Measurements from ENCODE around the gene MYO5C.
"Not testable (repeated sequence)": the region's sequence is repeated elsewhere in the genome, so short reads cannot be mapped to it uniquely, and the experiment has no call there.

Gene MYO5C

DNA sequence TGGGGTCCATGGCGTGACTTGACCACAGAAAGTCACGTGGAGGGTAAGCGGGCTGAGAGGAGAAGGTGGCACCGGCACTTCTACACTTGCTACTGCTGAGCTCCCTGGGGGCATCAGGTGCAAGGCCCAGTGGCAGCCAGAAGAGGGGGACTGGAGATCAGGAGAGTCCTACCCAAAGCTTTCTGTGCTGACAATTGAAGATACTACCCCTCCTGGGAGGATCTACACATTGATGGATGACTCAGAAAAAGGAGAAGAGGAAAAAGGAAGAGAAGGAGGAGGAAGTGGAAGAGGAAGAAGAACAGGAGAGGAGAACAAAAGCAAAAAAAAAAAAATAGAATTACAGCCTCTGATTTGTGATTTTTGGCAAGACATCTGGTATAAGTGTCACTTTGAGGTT is 41.2 kb downstream of the MYO5C start:
- Histone ChIP-seq H3K36me3 (ENCODE audit: insufficient read depth, low read length) (peaks cover 5% of the 10 kb centered on the region; the same call in 1 of the 2 replicates), H3K9ac (ENCODE audit: low read depth, low read length) (no peak overlapping the region), H3K9me3 (ENCODE audit: control insufficient read depth, insufficient read depth, low read length) (no peaks in the 10 kb centered on the region), H3K4me1 (ENCODE audit: insufficient read depth, low read length) (peaks cover 17% of the 10 kb centered on the region)

DNA sequence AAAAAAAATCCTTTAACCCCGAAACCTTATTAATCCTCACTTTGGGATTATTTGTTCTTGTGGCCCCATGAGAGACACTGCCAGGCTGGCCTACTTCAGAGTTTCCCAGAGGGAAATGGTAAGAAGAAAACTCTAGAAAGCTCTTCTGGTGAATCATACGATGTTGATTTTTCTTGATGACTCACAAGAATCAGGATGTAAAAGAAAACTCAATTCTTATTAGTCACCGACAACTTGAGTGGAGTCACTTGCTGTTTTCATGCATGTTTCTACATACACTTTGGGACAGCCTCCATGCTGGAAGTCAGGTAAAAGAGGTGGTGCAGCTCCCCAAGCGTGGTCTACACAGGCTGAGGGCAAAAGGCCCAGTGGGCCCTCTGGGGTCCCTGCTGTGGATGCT is 42.8 kb downstream of the MYO5C start:
- no peaks in the 10 kb centered on the region for H3K9me3 ChIP-seq (ENCODE audit: control insufficient read depth, insufficient read depth, low read length)
- no peak overlapping the region for H3K9ac ChIP-seq (ENCODE audit: low read depth, low read length)
- H3K36me3 ChIP-seq (ENCODE audit: insufficient read depth, low read length), result peaks cover 9% of the 10 kb centered on the region; the same call in 1 of the 2 replicates
- H3K4me1 ChIP-seq (ENCODE audit: insufficient read depth, low read length), result peaks cover 14% of the 10 kb centered on the region

DNA sequence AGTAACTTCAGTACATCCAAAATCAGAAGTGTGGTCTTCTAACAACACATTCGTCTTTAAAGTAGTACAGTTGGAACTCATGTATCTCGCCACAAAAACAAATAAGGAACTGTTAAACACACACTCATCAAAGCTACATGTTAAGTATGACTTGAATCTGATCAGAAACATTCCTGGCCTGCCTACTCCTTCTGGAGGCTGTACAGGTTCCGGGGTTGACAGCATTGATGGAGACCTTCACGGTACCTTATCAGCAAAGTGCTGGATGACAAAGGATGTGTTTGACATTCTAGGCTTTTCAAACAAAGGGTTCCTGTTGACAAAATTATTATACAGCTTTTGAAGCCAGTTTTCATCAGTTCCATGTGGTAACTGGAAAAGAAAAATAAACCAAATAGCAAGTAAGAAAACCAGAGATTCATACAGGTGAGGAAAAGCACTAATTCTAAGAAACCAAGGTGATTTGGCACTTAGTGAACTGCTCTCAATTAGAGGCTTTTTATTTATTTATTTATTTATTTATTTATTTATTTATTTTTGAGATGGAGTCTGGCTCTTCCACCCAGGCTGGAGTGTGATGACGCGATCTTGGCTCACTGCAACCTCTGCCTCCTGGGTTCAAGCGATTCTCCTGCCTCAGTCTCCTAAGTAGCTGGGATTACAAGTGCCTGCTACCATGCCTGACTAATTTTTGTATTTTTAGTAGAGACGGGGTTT is 44.3 kb downstream of the MYO5C start:
- no peaks in the 10 kb centered on the region for H3K9me3 ChIP-seq (ENCODE audit: control insufficient read depth, insufficient read depth, low read length)
- H3K4me1 ChIP-seq (ENCODE audit: insufficient read depth, low read length), result no peaks in the 10 kb centered on the region
- H3K9ac ChIP-seq (ENCODE audit: low read depth, low read length), result no peak overlapping the region
- peaks cover 9% of the 10 kb centered on the region; the same call in 1 of the 2 replicates for H3K36me3 ChIP-seq (ENCODE audit: insufficient read depth, low read length)

DNA sequence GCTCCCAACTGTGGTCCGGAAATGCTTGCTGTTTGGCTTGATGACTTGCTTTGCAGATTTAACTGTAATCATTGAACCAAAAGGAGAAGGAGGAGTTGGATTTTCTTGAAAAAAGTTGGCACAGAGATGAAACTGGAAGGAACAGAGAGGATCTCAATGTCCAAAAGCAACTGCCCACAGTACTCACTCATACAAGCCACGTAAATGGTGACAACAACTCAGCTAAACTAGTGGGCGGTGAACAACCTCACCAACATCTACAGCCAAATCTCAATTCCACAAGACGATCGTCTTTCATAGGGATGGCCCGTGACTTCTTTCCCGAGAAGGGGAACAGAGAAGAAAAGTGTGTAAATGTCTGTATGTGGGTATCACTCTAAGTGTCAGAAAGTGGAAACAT is 48.1 kb downstream of the MYO5C start:
- Histone ChIP-seq H3K9me3 (ENCODE audit: control insufficient read depth, insufficient read depth, low read length) (no peaks in the 10 kb centered on the region), H3K4me1 (ENCODE audit: insufficient read depth, low read length) (no peaks in the 10 kb centered on the region), H3K36me3 (ENCODE audit: insufficient read depth, low read length) (peaks cover 6% of the 10 kb centered on the region; the same call in 1 of the 2 replicates), H3K9ac (ENCODE audit: low read depth, low read length) (no peak overlapping the region)

DNA sequence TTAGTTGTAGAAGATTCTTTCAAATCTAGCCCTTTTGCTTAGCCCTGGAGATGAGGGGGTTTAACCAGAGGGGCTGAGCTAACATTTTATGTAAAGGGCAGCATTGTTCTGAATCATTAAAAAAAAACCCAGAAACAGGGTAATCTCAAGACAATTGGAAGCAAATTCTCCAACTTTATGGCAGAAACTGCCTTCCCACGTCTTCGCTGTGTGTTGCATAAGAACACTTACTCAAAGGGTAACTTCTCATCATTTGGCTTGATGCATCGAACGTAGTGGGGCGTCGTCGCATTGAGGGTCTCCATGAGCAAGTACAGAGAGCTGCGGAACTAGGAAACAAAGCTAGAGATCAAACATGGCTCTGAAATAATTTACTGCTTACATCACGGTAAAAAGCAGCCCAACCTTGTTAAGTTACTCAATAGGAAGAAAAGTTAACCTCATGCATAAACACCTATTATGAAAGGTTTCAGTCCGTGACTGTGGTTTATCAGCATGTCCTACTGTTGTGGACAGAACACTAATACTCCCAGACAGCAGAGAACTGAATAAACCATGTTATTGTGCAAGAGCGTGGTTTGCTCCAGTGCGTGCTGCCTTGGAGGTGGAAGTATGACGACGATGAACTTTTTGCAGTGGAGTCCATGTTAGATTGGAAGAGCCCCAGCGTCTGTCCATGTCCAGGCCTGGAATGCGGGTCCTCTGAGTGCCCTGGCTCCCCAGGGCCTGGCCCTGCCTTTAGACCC is 48.7 kb downstream of the MYO5C start:
- peaks cover 3% of the 10 kb centered on the region; the same call in 1 of the 2 replicates for H3K36me3 ChIP-seq (ENCODE audit: insufficient read depth, low read length)
- no peaks in the 10 kb centered on the region for H3K9me3 ChIP-seq (ENCODE audit: control insufficient read depth, insufficient read depth, low read length)
- H3K4me1 ChIP-seq (ENCODE audit: insufficient read depth, low read length), result no peaks in the 10 kb centered on the region
- H3K9ac ChIP-seq (ENCODE audit: low read depth, low read length), result no peak overlapping the region

DNA sequence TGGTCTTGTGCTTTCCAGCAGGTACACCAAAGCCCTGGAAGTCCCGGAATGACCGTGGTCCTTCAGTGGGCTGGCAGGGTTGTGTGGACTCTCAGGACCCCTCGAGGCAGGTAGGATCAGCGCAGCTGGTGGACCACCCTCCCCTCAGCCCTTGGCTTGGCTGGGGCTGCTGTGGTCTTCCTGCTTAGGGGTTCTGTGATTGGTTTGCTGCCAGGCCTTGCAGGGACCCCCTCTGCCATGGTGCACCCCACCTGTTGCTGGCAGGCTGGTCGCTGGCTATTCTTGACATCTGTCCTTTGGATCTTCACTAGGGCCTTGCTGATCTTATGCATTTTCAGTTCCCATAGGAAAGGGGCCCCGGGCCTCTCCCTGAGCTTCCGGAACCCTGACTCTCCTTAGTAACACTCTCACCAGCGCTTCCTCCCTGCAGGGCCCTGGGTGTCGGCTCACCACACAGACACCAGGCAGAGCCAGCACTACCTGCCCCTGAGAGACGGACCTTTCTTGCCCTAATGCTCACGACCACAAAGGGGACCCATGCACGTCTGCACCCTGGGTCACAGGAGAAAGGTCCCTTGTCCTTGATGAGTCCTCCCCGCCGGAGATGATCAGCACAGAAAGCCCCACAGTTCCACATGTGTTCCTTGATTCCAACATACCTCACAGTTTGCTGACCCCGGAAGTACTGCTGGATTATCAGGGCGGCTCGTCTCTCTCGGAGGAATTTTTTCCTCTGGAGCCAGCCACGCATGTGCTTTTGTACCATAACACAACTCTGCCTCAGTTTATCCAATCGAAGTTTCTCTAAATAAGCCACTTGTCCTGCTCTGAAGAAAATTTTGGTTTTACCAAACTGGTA is 51.7 kb downstream of the MYO5C start:
- Histone ChIP-seq H3K9me3 (ENCODE audit: control insufficient read depth, insufficient read depth, low read length) (no peaks in the 10 kb centered on the region), H3K4me1 (ENCODE audit: insufficient read depth, low read length) (no peaks in the 10 kb centered on the region), H3K9ac (ENCODE audit: low read depth, low read length) (no peak overlapping the region), H3K36me3 (ENCODE audit: insufficient read depth, low read length) (peaks cover 12% of the 10 kb centered on the region)

DNA sequence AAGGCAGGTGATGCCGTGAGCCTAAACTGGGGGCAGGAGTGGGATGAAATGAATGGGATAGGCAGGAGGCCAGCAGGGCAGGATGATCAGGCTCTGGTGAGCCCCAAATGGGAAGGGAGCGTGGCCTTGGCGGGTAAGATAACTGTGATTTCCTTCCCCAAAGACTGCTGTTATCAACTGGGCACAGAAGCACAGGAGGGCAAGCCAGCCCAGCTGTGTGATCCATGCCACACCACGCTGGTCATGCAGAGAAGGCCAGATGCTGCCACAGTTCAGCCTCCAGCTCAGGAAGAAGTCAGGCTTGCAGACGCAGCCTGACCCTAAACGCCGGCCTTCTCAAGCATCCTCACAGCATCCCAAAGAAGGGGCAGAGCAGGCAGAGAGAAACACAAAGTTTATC is 52.3 kb downstream of the MYO5C start:
- Histone ChIP-seq H3K9me3 (ENCODE audit: control insufficient read depth, insufficient read depth, low read length) (no peaks in the 10 kb centered on the region), H3K9ac (ENCODE audit: low read depth, low read length) (no peak overlapping the region), H3K4me1 (ENCODE audit: insufficient read depth, low read length) (no peaks in the 10 kb centered on the region), H3K36me3 (ENCODE audit: insufficient read depth, low read length) (peaks cover 10% of the 10 kb centered on the region)

DNA sequence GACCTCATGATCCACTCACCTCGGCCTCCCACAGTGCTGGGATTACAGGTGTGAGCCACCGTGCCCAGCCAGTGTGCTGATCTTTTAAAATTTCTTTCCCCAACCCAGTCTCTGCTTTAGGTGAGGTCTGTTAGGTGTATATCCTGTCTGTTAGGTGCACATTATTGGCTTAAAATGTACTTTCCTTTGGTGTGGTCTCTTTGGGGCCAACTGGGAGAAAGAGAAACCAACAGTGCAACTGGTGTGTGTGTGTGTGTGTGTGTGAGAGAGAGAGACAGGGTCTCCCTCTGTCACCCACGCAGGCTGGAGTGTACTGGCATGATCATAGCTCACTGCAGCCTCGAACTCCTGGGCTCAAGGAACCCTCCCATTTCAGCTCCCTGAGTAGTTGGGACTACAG is 54.1 kb downstream of the MYO5C start:
- no peaks in the 10 kb centered on the region for H3K9me3 ChIP-seq (ENCODE audit: control insufficient read depth, insufficient read depth, low read length)
- peaks cover 8% of the 10 kb centered on the region for H3K36me3 ChIP-seq (ENCODE audit: insufficient read depth, low read length)
- H3K9ac ChIP-seq (ENCODE audit: low read depth, low read length), result no peak overlapping the region
- no peaks in the 10 kb centered on the region for H3K4me1 ChIP-seq (ENCODE audit: insufficient read depth, low read length)

DNA sequence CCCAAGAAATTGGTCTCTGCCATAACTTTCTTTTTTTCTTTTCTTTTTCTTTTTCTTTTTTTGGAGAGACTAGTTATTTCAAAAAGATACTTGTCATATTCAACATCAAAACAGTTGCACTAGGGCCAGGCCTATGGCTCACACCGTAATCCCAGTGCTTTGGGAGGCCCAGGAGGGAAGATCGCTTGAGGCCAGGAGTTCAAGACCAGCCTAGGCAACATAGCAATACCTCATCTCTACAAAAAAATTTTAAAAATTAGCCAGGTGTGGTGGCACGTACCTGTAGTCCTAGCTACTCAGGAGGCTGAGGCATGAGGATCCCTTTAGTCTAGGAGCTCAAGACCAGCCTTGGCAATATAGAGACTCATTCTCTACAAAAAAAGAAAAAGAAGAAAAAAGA is 55.4 kb downstream of the MYO5C start:
- H3K36me3 ChIP-seq (ENCODE audit: insufficient read depth, low read length), result peaks cover 8% of the 10 kb centered on the region
- H3K9me3 ChIP-seq (ENCODE audit: control insufficient read depth, insufficient read depth, low read length), result no peaks in the 10 kb centered on the region
- no peaks in the 10 kb centered on the region for H3K4me1 ChIP-seq (ENCODE audit: insufficient read depth, low read length)
- no peak overlapping the region for H3K9ac ChIP-seq (ENCODE audit: low read depth, low read length)

DNA sequence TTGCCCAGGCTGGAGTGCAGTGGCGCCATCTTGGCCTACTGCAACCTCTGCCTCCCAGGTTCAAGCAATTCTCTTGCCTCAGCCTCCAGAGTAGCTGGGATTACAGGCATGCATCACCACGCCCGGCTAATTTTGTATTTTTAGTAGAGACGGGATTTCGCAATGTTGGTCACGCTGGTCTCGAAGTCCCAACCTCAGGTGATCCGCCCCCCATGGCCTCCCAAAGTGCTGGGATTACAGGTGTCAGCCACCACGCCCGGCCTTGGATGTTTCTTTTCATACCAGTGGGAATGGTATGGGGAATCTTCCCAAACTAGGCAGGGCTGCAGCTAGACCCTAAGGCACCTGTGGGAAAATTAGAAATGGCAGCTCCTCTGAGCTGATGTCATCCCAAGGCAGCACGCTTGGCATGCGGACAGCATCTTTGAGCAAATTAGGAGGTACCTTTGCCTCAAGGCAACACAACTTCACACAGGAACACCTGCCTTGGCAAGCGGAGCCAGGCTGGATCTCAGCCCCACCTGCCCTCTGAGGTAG is 56.5 kb downstream of the MYO5C start:
- H3K9ac ChIP-seq (ENCODE audit: low read depth, low read length); H3K4me1 ChIP-seq (ENCODE audit: insufficient read depth, low read length); H3K9me3 ChIP-seq (ENCODE audit: control insufficient read depth, insufficient read depth, low read length): not testable (repeated sequence)
- H3K36me3 ChIP-seq (ENCODE audit: insufficient read depth, low read length), result peaks cover 13% of the 10 kb centered on the region

DNA sequence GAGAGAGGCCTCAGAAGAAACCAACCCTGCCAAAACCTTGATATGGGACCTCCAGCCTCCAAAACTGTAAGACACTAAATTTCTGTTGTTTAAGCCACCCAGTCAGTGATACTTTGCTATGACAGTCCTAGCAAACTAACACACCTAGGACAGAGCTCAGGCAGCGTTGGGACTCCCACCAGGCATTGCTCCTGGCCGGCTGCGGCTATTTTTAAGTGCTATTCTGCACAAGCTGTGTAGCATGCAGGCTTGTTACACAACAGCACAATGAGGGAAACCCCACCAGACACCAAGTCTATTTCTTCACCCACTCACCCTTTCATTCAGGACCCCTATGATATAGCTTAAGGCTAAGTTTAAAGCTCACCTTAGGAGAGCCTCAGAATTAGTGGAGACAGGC is 57.5 kb downstream of the MYO5C start:
- Histone ChIP-seq H3K4me1 (ENCODE audit: insufficient read depth, low read length) (no peaks in the 10 kb centered on the region), H3K36me3 (ENCODE audit: insufficient read depth, low read length) (peaks cover 13% of the 10 kb centered on the region)

DNA sequence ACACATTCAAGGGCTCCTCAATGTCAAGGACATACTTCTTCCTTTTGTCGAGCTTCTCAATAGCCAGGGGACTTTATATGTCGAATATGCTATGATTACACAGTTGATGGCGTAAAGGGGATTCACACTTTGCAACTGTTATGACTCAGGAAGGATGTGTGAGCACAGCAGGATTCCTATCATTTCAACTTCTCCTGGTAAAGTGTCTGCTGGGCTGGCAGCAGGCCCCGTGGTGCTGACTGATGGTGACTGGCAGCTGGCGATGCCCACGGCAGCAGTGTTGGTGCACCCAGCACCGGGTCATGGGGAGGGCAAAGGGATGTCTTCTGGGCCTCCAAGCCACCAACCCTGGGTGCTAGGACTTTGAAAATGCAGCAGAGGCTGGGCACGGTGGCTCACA is 59.6 kb downstream of the MYO5C start:
- Histone ChIP-seq H3K9me3 (ENCODE audit: control insufficient read depth, insufficient read depth, low read length) (no peaks in the 10 kb centered on the region), H3K36me3 (ENCODE audit: insufficient read depth, low read length) (peaks cover 9% of the 10 kb centered on the region), H3K9ac (ENCODE audit: low read depth, low read length) (no peak overlapping the region), H3K4me1 (ENCODE audit: insufficient read depth, low read length) (no peaks in the 10 kb centered on the region)

More for the DNA sequence above, 57.5 kb downstream of the MYO5C start:
- Histone ChIP-seq H3K9me3 (ENCODE audit: control insufficient read depth, insufficient read depth, low read length) (no peaks in the 10 kb centered on the region), H3K9ac (ENCODE audit: low read depth, low read length) (no peak overlapping the region)

DNA sequence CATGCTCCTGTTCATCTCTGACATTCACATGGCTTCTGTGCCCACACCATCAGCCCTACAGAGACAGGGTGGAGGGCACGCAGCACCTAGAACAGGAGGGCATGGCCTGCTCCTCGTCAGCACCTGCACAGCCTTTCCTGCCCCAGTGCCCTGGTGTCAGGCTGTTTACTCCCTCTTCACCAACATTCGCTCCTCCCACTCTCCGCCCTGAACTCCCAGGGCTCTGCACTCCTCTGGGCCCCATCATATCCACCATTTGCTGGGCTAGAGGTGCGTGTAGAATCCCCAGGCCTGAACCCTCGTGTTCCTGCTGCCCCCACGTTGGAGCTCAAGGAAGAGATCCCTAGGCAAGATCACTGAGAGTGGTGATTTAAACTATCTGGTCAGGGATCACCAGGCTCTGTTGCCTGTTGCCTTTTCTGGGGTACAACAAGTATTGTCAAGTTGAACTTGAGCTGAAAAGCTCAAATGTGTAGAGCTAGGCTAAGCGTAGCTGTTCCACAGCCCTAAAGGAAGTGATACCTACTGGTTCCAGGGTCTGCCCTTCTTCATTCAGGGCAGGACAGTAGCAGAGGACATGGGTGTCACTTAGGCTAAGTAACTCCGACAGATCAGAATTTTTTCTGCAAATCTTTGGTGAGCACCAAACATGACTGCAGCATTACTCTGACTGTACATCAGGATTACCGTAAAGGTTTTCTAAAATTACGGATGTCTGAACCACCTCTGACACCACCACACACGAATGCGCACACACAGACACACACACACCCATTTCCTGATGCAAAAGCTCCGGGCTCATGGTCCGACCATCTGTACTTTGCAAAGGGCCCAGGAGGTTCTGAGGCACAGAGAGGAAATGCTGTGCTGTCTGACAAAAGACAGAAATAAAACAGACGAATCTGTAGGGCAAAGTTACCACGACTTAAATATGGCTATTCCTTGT is 60.7 kb downstream of the MYO5C start:
- peaks cover 9% of the 10 kb centered on the region for H3K36me3 ChIP-seq (ENCODE audit: insufficient read depth, low read length)
- H3K9ac ChIP-seq (ENCODE audit: low read depth, low read length), result no peak overlapping the region
- no peaks in the 10 kb centered on the region for H3K4me1 ChIP-seq (ENCODE audit: insufficient read depth, low read length)
- H3K9me3 ChIP-seq (ENCODE audit: control insufficient read depth, insufficient read depth, low read length), result no peaks in the 10 kb centered on the region
